HG02870 (cell line): Measurements from ENCODE around the gene ADCY3.

Source experiments
- ATAC-seq: cut with Tn5 transposase; IDR thresholded peaks from one replicate; pipeline ENCODE4 v1.9.1; 2021; ENCODE audit warnings: mild to moderate bottlenecking, moderate library complexity; ENCODE audit not compliant: unreplicated experiment

The ADCY3 gene

GRCh38 chr2:24926602-24927252 is 6.7 kb upstream of the ADCY3 start:
- no peak for ATAC-seq

- no peak for ATAC-seq
Observed at GRCh38 chr2:24926220-24926601, 6.2 kb upstream of the ADCY3 start.

GRCh38 chr2:24925815-24926214 is 5.8 kb upstream of the ADCY3 start:
- no peak for ATAC-seq

- ATAC-seq: no peak
Observed at GRCh38 chr2:24924732-24925131, 4.7 kb upstream of the ADCY3 start.

GRCh38 chr2:24924266-24924665 is 4.2 kb upstream of the ADCY3 start:
- no peak for ATAC-seq

GRCh38 chr2:24923106-24923505 is 3.1 kb upstream of the ADCY3 start:
- no peak for ATAC-seq

- ATAC-seq: no peak
Observed at GRCh38 chr2:24922556-24922955, 2.5 kb upstream of the ADCY3 start.

- ATAC-seq: no peak
Observed at GRCh38 chr2:24920809-24921441, 888 bp upstream of the ADCY3 start.

- ATAC-seq: peak; percentile 19
Observed at GRCh38 chr2:24919506-24920097, 435 bp downstream of the ADCY3 start.

- ATAC-seq: no peak
Observed at GRCh38 chr2:24919037-24919505, 966 bp downstream of the ADCY3 start.

GRCh38 chr2:24918326-24919036 is 1.6 kb downstream of the ADCY3 start:
- ATAC-seq: no peak

- ATAC-seq: no peak
Observed at GRCh38 chr2:24917731-24918325, 2.2 kb downstream of the ADCY3 start.

GRCh38 chr2:24917086-24917485 is 3.0 kb downstream of the ADCY3 start:
- ATAC-seq: peak; percentile 27

GRCh38 chr2:24915796-24916195 is 4.2 kb downstream of the ADCY3 start:
- ATAC-seq: no peak

- ATAC-seq: no peak
Observed at GRCh38 chr2:24915175-24915574, 4.9 kb downstream of the ADCY3 start.

- no peak for ATAC-seq
Observed at GRCh38 chr2:24914713-24915112, 5.3 kb downstream of the ADCY3 start.

GRCh38 chr2:24913911-24914310 is 6.1 kb downstream of the ADCY3 start:
- ATAC-seq: no peak

- no peak for ATAC-seq
Observed at GRCh38 chr2:24912986-24913385, 7.1 kb downstream of the ADCY3 start.

- no peak for ATAC-seq
Observed at GRCh38 chr2:24912523-24912922, 7.5 kb downstream of the ADCY3 start.

- no peak for ATAC-seq
Observed at GRCh38 chr2:24910245-24910644, 9.8 kb downstream of the ADCY3 start.

GRCh38 chr2:24909555-24910177 is 10.4 kb downstream of the ADCY3 start:
- no peak for ATAC-seq
